Chondrocyte (in vitro differentiated cells): Measurements from ENCODE around the gene WNT9A. TPM values are rescaled to one million over a fixed set of nuclear protein-coding genes. Genes with fewer than 3 reads are reported as not detected.

Experiments used
- DNase-seq: peaks from one replicate; pipeline ENCODE4 v3.0.0; 2021; ENCODE audit warnings: mixed read lengths, low spot score
- H3K27ac Mint-ChIP-seq: one replicate; pipeline ENCODE4 v1.8.0; 2021; ENCODE audit warnings: mild to moderate bottlenecking, moderate library complexity, mixed read lengths; ENCODE audit not compliant: unreplicated experiment
- H3K27me3 Mint-ChIP-seq: 2 replicates; pipeline ENCODE4 v1.8.0; 2021; ENCODE audit warnings: low read depth, mixed read lengths
- H3K36me3 Mint-ChIP-seq: 2 replicates; pipeline ENCODE4 v1.8.0; 2021; ENCODE audit warnings: low read depth, mixed read lengths
- H3K4me1 Mint-ChIP-seq: 2 replicates; pipeline ENCODE4 v1.8.0; 2021; ENCODE audit warnings: low read depth, mild to moderate bottlenecking, mixed read lengths
- H3K4me3 Mint-ChIP-seq: one replicate; pipeline ENCODE4 v1.8.0; 2021; ENCODE audit warnings: mild to moderate bottlenecking, moderate library complexity, mixed read lengths; ENCODE audit not compliant: unreplicated experiment
- H3K9me3 Mint-ChIP-seq: 2 replicates; pipeline ENCODE4 v1.8.0; 2021; ENCODE audit warnings: low read depth, mixed read lengths
- total RNA-seq: library from RNA; stranded (reverse); gene quantifications from 3 replicates; pipeline ENCODE4 v1.2.1, GENCODE V29; 2021
- TF ChIP-seq, protein P1 (sequence below): fragments of 200-600 bp; sonication (generic); IDR thresholded peaks from 2 replicates; pipeline ENCODE4 v1.5.0; 2021; ENCODE audit warnings: antibody characterized with exemption, mild to moderate bottlenecking, moderate library complexity

Gene WNT9A
- total RNA-seq, 1 donor from 2014 or later, result 2.5 TPM

GRCh38 chr1:227938911-227939790 is 8.6 kb downstream of the WNT9A start:
- TF ChIP-seq, protein P1, sequence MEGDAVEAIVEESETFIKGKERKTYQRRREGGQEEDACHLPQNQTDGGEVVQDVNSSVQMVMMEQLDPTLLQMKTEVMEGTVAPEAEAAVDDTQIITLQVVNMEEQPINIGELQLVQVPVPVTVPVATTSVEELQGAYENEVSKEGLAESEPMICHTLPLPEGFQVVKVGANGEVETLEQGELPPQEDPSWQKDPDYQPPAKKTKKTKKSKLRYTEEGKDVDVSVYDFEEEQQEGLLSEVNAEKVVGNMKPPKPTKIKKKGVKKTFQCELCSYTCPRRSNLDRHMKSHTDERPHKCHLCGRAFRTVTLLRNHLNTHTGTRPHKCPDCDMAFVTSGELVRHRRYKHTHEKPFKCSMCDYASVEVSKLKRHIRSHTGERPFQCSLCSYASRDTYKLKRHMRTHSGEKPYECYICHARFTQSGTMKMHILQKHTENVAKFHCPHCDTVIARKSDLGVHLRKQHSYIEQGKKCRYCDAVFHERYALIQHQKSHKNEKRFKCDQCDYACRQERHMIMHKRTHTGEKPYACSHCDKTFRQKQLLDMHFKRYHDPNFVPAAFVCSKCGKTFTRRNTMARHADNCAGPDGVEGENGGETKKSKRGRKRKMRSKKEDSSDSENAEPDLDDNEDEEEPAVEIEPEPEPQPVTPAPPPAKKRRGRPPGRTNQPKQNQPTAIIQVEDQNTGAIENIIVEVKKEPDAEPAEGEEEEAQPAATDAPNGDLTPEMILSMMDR, result no peak
- no peak overlapping the region for H3K4me3 Mint-ChIP-seq
- H3K27me3 Mint-ChIP-seq, result no peaks in the 10 kb centered on the region
- H3K27ac Mint-ChIP-seq, result no peak overlapping the region
- H3K9me3 Mint-ChIP-seq, result peaks cover 5% of the 10 kb centered on the region
- peak; percentile 79 for DNase-seq
- peaks cover 8% of the 10 kb centered on the region for H3K4me1 Mint-ChIP-seq
- no peaks in the 10 kb centered on the region for H3K36me3 Mint-ChIP-seq

GRCh38 chr1:227938276-227938675 is 9.5 kb downstream of the WNT9A start:
- no peaks in the 10 kb centered on the region for H3K27me3 Mint-ChIP-seq

DNA sequence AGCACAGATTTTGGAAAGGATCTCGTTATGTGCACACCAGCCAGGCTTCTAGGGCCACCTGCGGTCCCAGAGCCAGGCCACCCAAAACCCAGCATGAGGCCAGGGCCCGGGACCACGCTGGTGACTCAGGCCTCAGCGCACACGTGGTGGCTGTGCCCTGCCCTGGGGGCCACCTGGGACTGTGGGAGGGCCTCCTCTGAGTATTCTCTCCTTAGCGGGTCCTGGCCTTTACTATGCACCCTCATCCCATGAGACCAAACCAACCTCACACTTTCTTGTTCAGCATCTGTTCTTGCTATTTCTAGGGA is 9.9 kb downstream of the WNT9A start:
- Mint-ChIP-seq H3K4me3 (no peak overlapping the region), H3K36me3 (peaks cover 2% of the 10 kb centered on the region), H3K4me1 (peaks cover 8% of the 10 kb centered on the region), H3K27ac (no peak overlapping the region), H3K9me3 (peaks cover 5% of the 10 kb centered on the region), H3K27me3 (no peaks in the 10 kb centered on the region)
- no peak for DNase-seq
- TF ChIP-seq, protein P1, result no peak

More at GRCh38 chr1:227938276-227938675, 9.5 kb downstream of the WNT9A start:
- no peak for DNase-seq
- TF ChIP-seq, protein P1, result no peak
- Mint-ChIP-seq H3K4me1 (peaks cover 8% of the 10 kb centered on the region), H3K36me3 (peaks cover 1% of the 10 kb centered on the region), H3K9me3 (peaks cover 5% of the 10 kb centered on the region), H3K4me3 (no peak overlapping the region), H3K27ac (no peak overlapping the region)

DNA sequence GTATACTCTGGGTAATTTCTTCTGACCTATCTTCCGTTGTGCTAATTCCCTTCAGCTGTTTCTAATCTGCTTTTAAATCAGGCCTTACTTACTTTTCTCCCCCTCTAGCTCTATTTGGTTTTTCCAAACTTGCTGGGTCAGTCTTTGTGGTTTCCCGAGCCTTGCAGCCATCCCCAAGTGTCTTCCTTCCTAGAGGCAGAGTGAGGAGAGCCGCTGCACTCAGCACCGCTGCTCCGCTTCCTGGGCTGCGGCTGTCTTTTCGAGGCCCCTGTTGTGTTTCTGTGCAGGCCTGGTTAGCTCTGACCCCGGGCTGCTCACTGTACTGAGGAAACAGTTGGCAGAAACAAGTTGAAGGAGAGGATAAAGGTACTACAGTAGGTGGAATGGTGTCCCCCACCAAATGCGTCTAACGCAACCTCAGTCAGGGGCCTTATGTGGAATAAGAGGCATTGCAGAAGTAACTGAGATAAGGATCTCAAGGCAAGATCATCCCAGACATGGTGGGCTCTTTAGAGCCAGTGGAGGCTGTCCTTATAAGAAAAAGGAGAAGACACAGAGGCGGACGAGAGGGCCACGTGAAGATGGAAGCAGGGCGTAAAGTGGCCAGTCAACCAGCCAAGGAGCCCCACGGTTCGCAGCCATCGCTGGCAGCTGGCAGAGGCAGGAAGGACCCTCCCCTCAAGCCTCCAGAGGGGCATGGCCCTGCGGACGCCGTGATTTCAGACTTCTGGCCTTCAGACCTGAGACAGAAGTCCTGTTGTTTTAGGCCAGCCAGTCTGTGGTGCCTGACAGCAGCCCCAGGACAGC is 10.5 kb downstream of the WNT9A start:
- H3K36me3 Mint-ChIP-seq, result peaks cover 2% of the 10 kb centered on the region
- H3K9me3 Mint-ChIP-seq, result peaks cover 5% of the 10 kb centered on the region
- peak overlapping the region; percentile 33 for H3K27ac Mint-ChIP-seq

GRCh38 chr1:227935826-227936225 is 11.9 kb downstream of the WNT9A start:
- H3K36me3 Mint-ChIP-seq, result peaks cover 2% of the 10 kb centered on the region
- no peak overlapping the region for H3K4me3 Mint-ChIP-seq
- TF ChIP-seq, protein P1, result no peak
- no peaks in the 10 kb centered on the region for H3K27me3 Mint-ChIP-seq
- no peak overlapping the region for H3K27ac Mint-ChIP-seq
- DNase-seq, result peak; percentile 15
- peaks cover 8% of the 10 kb centered on the region for H3K4me1 Mint-ChIP-seq
- H3K9me3 Mint-ChIP-seq, result peaks cover 5% of the 10 kb centered on the region

More for the DNA sequence above, 10.5 kb downstream of the WNT9A start:
- TF ChIP-seq, protein P1, result no peak
- Mint-ChIP-seq H3K27me3 (no peaks in the 10 kb centered on the region), H3K4me3 (no peak overlapping the region), H3K4me1 (peaks cover 8% of the 10 kb centered on the region)
- peak; percentile 52 for DNase-seq
